Measurements from ENCODE around the gene PDGFB.

GRCh38 chr22:39264349-39265038, 19.7 kb upstream of the PDGFB start:
- TF ChIP-seq CTCF (IDR thresholded peaks at IDR 0.05) (no peak), POLR2AphosphoS5 (IDR thresholded peaks at IDR 0.05) (peak in 1 of 4 donors; percentile 19), EP300 (IDR thresholded peaks at IDR 0.05) (no peak)

All from sigmoid colon (tissue), 4 donors.